Midbrain (tissue), 1 donor: Measurements from ENCODE around the gene RAB39B.
A peak's percentile ranks its signal among the peaks of the same experiment; 100 is the strongest.
"Not testable (repeated sequence)": the region's sequence is repeated elsewhere in the genome, so short reads cannot be mapped to it uniquely, and the experiment has no call there.

Experiments
- DNase-seq: peaks from one replicate; lab custom pipeline; 2025; lab: John Stamatoyannopoulos, UW

Gene RAB39B

GRCh38 chrX:155263854-155264628 is at the start of gene RAB39B:
RAB39B (minus strand) TSS chrX:155264491; CDS start chrX:155264288, 203 bp downstream.
- peak; percentile 60 for DNase-seq

DNA sequence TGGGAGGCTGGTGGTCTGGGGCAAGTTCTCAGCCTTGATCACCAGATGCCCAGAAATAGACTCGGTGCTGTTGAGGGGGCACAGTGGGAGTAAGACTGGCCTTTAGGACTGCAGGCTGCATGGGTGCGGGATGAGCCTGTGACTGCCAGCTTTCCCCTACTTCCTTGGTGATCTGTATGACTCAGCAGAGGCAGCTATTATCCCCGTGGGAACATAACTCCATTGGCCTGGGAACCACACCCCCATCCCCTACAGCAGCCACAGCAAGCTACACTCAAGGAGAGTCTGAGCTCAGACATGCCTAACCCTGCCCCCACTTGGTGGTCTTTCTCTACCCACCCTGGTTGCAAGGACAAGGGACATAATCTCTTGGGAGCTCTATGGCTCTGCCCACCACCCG is 49.5 kb upstream of the RAB39B start:
- DNase-seq = no peak

- DNase-seq = no peak
Observed at GRCh38 chrX:155293771-155294170, 29.5 kb upstream of the RAB39B start.

- no peak for DNase-seq
Observed at GRCh38 chrX:155279873-155280272, 15.6 kb upstream of the RAB39B start.

DNA sequence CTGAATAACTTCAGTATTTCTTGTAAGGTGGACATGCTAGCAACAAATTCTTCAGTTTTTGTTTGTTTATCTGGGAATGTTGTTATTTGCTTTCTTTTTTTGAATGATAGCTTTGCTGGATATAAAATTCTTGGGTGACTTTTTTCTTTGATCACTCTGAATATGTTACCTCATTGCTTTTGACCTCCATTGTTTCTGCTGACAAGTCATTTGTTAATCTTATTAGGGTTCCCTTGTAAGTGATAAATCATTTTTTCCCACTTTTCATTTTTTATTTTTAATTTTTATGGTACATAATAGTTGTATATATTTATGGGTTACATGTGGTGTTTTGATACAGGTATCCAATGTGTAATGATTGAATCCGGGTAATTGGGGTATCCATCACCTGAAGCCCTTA is 6.7 kb upstream of the RAB39B start:
- no peak for DNase-seq

- DNase-seq = not testable (repeated sequence)
Observed at GRCh38 chrX:155267995-155268394, 3.7 kb upstream of the RAB39B start.

DNA sequence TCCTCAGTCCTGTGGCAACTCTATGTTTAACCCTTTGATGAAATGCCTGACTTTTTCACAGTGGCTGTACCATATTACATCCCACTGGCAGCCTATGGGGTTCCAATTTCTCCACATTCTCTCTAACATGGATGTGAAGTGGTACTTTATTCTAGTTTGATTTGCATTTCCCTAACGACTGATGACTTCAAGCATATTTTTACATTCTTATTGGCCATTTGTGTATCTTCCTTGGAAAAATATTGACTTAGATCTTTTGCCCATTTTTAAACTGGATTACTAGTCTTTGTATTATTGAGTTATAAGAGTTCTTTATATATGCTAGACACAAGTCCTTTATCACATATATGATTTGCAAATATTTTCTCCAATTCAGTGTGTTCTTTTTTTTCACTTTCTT is 2.1 kb upstream of the RAB39B start:
- no peak for DNase-seq

GRCh38 chrX:155262970-155263754 is 1.1 kb downstream of the RAB39B start:
- DNase-seq = no peak

GRCh38 chrX:155259752-155260151 is 4.5 kb downstream of the RAB39B start:
- DNase-seq = no peak

- no peak for DNase-seq
Observed at GRCh38 chrX:155251391-155251790, 12.9 kb downstream of the RAB39B start.

DNA sequence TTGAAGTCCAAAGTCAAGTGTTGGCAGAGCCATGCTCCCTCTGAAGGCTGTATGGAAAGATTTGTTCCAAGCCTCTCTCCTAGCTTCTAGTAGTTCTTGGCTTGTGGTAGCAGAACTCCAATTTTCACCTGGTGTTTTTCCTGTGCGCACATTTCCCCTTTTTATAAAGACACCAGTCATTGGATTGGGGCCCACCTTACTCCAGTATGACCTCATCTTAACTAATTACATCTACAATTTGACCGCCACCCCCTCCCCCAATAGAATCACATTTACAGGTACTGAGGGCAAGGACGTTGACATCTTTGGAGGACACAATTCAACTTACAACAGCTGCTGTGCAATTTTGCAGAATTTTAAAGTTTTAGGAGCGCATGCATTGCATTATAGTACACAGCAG is 16.8 kb downstream of the RAB39B start:
- no peak for DNase-seq

DNA sequence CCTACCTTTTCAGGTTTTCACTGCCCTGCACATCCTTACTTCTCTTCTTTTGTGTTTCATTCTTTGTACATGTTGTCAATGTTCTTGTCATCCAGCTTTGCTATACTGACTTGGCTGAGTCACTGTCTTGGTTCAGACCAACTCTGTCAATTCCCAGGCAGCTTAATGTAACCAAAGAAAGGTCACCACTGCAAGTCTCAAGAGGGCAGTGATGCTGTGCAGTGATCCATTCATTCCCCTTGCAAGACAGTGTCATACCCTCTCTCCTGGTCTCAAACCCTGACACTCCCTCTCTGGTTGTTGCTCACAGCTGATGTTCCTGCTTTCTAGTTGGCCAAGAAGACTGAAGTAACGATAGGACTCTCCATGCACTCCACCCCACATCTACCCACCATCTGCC is 17.5 kb downstream of the RAB39B start:
- no peak for DNase-seq

DNA sequence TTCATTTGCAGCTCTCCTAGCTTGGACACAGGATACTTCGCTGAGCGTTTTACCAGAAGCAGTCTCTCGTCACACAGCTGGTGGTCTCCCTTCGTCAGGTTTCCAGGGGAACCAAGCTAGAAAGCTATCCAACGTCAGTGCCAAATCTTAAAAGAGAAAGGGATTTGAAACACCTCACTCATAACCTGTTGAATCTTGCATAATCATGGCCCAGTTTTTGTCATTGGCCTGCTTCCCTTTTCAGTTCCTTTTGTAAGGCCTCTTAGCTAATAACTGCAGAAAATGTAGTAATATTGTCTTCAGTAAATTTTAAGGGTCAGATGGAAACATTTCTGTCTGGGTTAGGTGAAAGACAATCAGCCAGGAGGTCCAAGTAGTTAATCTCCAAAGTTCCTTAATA is 22.0 kb downstream of the RAB39B start:
- no peak for DNase-seq

- DNase-seq = no peak
Observed at GRCh38 chrX:155237719-155238118, 26.6 kb downstream of the RAB39B start.

DNA sequence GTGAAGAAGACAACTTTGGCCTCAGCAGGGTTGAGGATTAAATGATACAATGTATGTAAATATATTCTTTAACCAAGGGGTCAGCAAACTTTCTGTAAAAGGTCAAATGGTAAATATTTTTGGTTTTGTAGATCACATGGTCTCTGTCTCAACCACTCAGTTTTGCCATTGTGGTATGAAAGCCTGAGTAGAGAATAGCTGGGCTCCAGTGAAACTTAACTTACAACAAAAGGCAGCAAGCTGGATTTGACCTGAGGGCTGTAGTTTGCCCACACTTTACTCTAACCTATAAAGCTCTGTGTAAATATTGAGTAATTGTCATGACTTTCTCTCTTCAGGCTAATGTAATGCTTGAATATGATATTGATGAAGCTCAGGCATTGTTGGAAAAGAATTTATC is 28.4 kb downstream of the RAB39B start:
- no peak for DNase-seq

DNA sequence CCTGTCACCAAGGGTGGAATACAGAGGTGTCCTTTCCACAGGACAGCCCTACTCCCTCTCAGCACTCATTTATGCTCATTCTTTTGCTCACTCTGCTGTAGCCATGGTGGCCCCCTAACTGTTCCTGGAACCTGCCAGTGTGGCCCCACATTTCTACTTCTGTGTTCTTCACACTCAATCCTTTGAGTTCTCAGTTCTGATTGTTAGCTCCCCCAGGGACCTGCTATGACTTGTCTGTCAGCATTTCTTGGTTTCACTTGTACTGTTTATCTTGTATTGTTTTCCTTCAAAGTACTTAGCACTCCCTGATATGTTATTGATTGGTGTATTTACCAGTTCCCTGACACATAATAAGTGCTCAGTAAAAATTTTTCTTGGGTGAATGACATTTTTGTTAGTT is 33.1 kb downstream of the RAB39B start:
- DNase-seq = no peak

- no peak for DNase-seq
Observed at GRCh38 chrX:155225774-155226173, 38.5 kb downstream of the RAB39B start.

- DNase-seq = not testable (repeated sequence)
Observed at GRCh38 chrX:155223746-155224145, 40.5 kb downstream of the RAB39B start.

DNA sequence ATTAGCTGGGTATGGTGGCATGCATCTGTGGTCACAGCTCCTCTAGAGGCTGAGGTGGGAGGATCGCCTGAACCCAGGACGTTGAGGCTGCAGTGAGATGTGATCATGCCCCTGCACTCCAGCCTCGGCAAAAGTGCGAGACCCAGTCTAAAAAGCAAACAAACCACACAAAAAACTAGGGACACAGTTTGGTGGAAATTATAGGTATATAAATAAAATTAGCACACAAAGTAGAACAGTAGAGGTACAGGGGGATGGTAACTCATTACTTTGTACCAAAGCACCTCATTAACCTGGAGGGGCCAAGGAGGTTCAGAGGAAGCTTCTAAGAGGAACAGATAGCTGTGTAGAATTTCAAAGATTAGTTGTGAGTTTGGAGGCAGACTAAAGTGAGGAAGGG is 42.9 kb downstream of the RAB39B start:
- DNase-seq = no peak

DNA sequence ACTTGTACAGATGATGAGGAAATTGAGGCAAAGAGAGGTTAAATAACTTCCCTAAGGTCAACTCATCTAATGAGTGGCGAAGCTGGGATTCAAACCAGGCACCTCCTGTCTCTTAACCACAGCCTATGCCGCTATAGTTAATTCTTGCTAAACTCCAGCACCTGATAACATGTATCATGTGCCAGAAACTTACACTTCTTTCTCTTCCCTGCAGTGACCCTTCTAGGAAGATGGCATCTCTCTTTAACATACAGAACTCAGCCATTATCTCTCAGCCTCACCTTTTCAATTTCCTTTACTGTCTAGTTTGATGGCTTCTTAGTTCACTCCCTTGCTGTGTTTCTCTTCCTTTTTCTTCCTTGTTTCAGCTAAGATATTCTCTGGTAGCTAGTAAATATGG is 45.5 kb downstream of the RAB39B start:
- no peak for DNase-seq

DNA sequence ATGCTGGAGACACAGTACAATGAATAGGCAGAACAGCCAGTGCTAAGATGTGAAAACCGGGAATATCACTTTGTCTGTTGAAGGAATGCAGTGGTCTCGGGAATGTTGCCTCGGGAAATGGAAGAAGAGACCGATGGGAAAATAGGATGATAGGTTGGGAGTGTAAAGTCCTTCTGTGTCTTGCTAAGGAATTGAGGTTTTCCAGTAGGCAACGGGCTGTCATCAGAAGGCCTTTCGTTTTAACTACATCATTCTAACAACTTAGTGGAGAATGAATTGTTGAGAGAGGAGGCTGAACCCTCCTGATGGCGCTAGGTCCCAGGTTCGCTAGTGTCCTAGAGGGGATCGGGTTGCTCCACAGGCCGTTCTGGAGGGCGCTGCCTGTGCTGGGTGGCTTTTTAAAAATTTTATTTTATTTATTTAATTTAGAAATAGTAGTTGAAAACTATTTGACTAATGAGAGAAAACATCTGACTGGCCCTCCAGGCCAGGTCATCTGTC is 47.3 kb downstream of the RAB39B start:
- no peak for DNase-seq

DNA sequence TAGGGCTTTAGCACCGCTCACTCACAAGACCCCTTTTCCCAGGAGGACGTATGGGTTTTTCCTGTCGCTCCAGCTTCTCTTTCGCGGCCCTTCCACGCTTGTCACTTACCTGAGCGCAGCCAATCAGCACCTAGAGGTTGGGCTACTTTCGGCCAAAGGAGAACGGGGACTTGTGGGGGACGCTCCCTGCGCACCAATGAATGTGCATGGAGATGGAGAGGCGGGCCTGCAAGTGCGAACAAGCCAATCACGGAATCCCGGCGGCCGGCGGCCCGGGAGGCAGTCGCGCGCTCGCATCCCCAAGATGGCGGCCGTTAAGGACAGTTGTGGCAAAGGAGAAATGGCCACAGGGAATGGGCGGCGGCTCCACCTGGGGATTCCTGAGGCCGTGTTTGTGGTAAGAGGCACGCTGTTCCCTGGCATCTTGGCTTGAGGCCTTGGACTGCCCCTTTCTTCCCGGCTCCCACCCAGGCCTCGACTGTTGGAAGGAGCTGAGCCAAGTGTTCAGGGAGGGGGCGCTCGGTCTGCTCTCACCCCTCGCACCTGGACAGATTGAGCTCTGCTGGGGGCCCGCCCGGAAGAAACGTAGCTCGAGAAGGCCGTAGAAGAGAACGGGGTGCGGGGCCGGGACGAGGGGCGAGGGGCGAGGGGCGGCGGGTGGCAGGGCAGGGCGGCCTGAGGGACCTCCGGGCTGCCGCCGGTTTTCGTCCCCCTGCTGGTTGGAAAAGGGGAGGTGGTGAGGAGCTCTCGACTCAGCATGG is 47.9 kb downstream of the RAB39B start, which contains the start of gene VBP1:
Gene VBP1 (plus strand): TSS at position 282 of the 761 bp plus-strand sequence. CDS start 23 bp downstream, at position 305.
- peak; percentile 90 for DNase-seq
